CD8-positive, alpha-beta memory T cell (primary cell): ENCODE results near the gene CNBP. TPM values are rescaled to one million over a fixed set of nuclear protein-coding genes. Genes with fewer than 3 reads are reported as not detected.

Source experiments
- CTCF ChIA-PET: fragments of 350-600 bp; sonication (Branson Sonifier 250); formaldehyde crosslinking; loops from one replicate; lab custom pipeline; 2021; ENCODE audit warnings: antibody characterized with exemption; lab: Charles Lee
- POLR2A ChIA-PET: fragments of 350-600 bp; sonication (Branson Sonifier 250); formaldehyde crosslinking; loops from one replicate; lab custom pipeline; 2021; ENCODE audit warnings: antibody characterized with exemption; lab: Charles Lee
- DNase-seq, 5 donors: peaks; one replicate each; pipeline versions ENCODE4 v3.0.0 to v3.0.0-alpha.2; 2020 to 2022; ENCODE audit warnings: mixed read lengths in 1 of 5
- H3K27ac ChIP-seq: one replicate; pipeline ENCODE4 v1.7.0; 2013; ENCODE audit warnings: low read depth, mild to moderate bottlenecking, low read length, moderate library complexity
- H3K27me3 ChIP-seq: 2 replicates; pipeline ENCODE4 v1.7.0; 2013; ENCODE audit warnings: low read length, mild to moderate bottlenecking; ENCODE audit not compliant: insufficient read depth, poor library complexity, severe bottlenecking
- H3K36me3 ChIP-seq: 2 replicates; pipeline ENCODE4 v1.7.0; 2013; ENCODE audit warnings: mild to moderate bottlenecking, low read length, moderate library complexity; ENCODE audit not compliant: insufficient read depth
- H3K4me1 ChIP-seq: 2 replicates; pipeline ENCODE4 v1.7.0; 2013; ENCODE audit warnings: mild to moderate bottlenecking, low read length, moderate library complexity; ENCODE audit not compliant: insufficient read depth
- H3K4me3 ChIP-seq: 2 replicates; pipeline ENCODE4 v1.7.0; 2013; ENCODE audit warnings: mild to moderate bottlenecking, low read length
- H3K9me3 ChIP-seq: 2 replicates; pipeline ENCODE4 v1.7.0; 2013; ENCODE audit warnings: mild to moderate bottlenecking, low read length
- H3K27ac Mint-ChIP-seq, 8 donors: one replicate each; pipeline ENCODE4 v1.8.0; 2020 to 2021; ENCODE audit warnings: mixed read lengths in 8 of 8, mild to moderate bottlenecking in 6 of 8, inconsistent platforms in 3 of 8, moderate library complexity in 3 of 8
- H3K27me3 Mint-ChIP-seq, 2 donors: one replicate each; pipeline ENCODE4 v1.8.0; 2020 to 2021; ENCODE audit warnings: mixed read lengths in 2 of 2, mild to moderate bottlenecking in 1 of 2, moderate library complexity in 1 of 2
- H3K36me3 Mint-ChIP-seq, 3 donors: one replicate each; pipeline ENCODE4 v1.8.0; 2020 to 2021; ENCODE audit warnings: mixed read lengths in 3 of 3, inconsistent platforms in 1 of 3, mild to moderate bottlenecking in 1 of 3
- H3K4me1 Mint-ChIP-seq, 3 donors: one replicate each; pipeline ENCODE4 v1.8.0; 2020 to 2021; ENCODE audit warnings: mixed read lengths in 3 of 3, inconsistent platforms in 1 of 3, mild to moderate bottlenecking in 1 of 3
- H3K4me3 Mint-ChIP-seq, 7 donors: one replicate each; pipeline ENCODE4 v1.8.0; 2020 to 2021; ENCODE audit warnings: mixed read lengths in 7 of 7, mild to moderate bottlenecking in 6 of 7, moderate library complexity in 4 of 7, inconsistent platforms in 2 of 7
- H3K9me3 Mint-ChIP-seq, 5 donors: one replicate each; pipeline ENCODE4 v1.8.0; 2020 to 2022; ENCODE audit warnings: mixed read lengths in 5 of 5, mild to moderate bottlenecking in 3 of 5, moderate library complexity in 2 of 5, inconsistent platforms in 1 of 5
- polyA plus RNA-seq: library from polyadenylated mRNA; unstranded; fragments of 300-500 nt; fragmentation: Illumina TruSeq; gene quantifications from one replicate; pipeline ENCODE4 v1.2.3, GENCODE V29; 2021
- total RNA-seq, 2 experiments: library from RNA; stranded (reverse); gene quantifications; one replicate each; pipeline ENCODE4 v1.2.3, GENCODE V29; 2021

Gene CNBP
- total and polyA plus RNA-seq, 3 experiments from 2014 or later = 474 to 931 (median 487) TPM

- Histone ChIP-seq H3K36me3 (no peaks in the 10 kb centered on the region), H3K4me1 (peaks cover 16% of the 10 kb centered on the region), H3K27me3 (no peaks in the 10 kb centered on the region), H3K27ac (no peak overlapping the region), H3K4me3 (no peak overlapping the region), H3K9me3 (no peaks in the 10 kb centered on the region)
- CTCF ChIA-PET = interaction anchor here (1.8 to 10.1 kb wide), 3 partner anchors 39 to 153 kb away, joined by 6 to 77 read pairs (median 23); no protein-coding TSS in a partner anchor
- peak in 2 of 5 donors; percentile 24 to 28 for DNase-seq
- H3K36me3 Mint-ChIP-seq = peaks cover 0 to 32% (median 3%) of the 10 kb centered on the region in 3 donors
- H3K9me3 Mint-ChIP-seq = no peaks in the 10 kb centered on the region
- H3K27me3 Mint-ChIP-seq = no peaks in the 10 kb centered on the region
- peak overlapping the region; percentile 75 to 94 (median 89) for H3K27ac Mint-ChIP-seq
- H3K4me1 Mint-ChIP-seq = peaks cover 32 to 41% (median 33%) of the 10 kb centered on the region in 3 donors
- H3K4me3 Mint-ChIP-seq = peak overlapping the region; percentile 26 to 87 (median 64)
- POLR2A ChIA-PET = interaction anchor here (1.4 to 4.1 kb wide), 2 partner anchors 58 to 70 kb away, joined by 5 to 32 read pairs; partner anchors contain the start of gene CNBP
Observed at GRCh38 chr3:129123314-129124060, 60.2 kb downstream of the CNBP start.

GRCh38 chr3:129122412-129123011 lies 61.2 kb downstream of the CNBP start:
- peak overlapping the region; percentile 75 to 94 (median 89) for H3K27ac Mint-ChIP-seq
- H3K4me1 ChIP-seq = peaks cover 26% of the 10 kb centered on the region
- peak overlapping the region; percentile 64 to 87 (median 79) for H3K4me3 Mint-ChIP-seq
- H3K36me3 ChIP-seq = peaks cover under 1% of the 10 kb centered on the region
- H3K4me3 ChIP-seq = no peak overlapping the region
- no peaks in the 10 kb centered on the region for H3K27me3 ChIP-seq
- no peaks in the 10 kb centered on the region for H3K9me3 Mint-ChIP-seq
- peaks cover 0 to 31% (median 7%) of the 10 kb centered on the region in 3 donors for H3K36me3 Mint-ChIP-seq
- H3K27ac ChIP-seq = no peak overlapping the region
- ChIA-PET POLR2A (interaction anchor here (0.6 to 4.1 kb wide), 5 partner anchors 11 to 193 kb away, joined by 3 to 32 read pairs (median 5); partner anchors contain the start of gene CNBP), CTCF (interaction anchor here (0.9 to 10.1 kb wide), 7 partner anchors 40 to 152 kb away, joined by 3 to 77 read pairs (median 4); no protein-coding TSS in a partner anchor)
- no peaks in the 10 kb centered on the region for H3K9me3 ChIP-seq
- no peak for DNase-seq
- no peaks in the 10 kb centered on the region for H3K27me3 Mint-ChIP-seq
- peaks cover 42 to 50% (median 43%) of the 10 kb centered on the region in 3 donors for H3K4me1 Mint-ChIP-seq

- H3K9me3 ChIP-seq = no peaks in the 10 kb centered on the region
- no peaks in the 10 kb centered on the region for H3K27me3 ChIP-seq
- peak within 1 kb of the TSS; percentile 83 to 95 (median 90) for H3K4me3 Mint-ChIP-seq
- H3K27me3 Mint-ChIP-seq = no peaks in the 10 kb centered on the region
- CTCF ChIA-PET = interaction anchor here (0.6 to 10.1 kb wide), 9 partner anchors 26 to 151 kb away, joined by 3 to 77 read pairs (median 4); no protein-coding TSS in a partner anchor
- no peaks in the 10 kb centered on the region for H3K9me3 Mint-ChIP-seq
- peak within 1 kb of the TSS; percentile 87 to 98 (median 98) for H3K27ac Mint-ChIP-seq
- peaks cover 0 to 33% (median 10%) of the 10 kb centered on the region in 3 donors for H3K36me3 Mint-ChIP-seq
- H3K4me1 ChIP-seq = peaks cover 32% of the 10 kb centered on the region
- peak within 1 kb of the TSS; percentile 93 for H3K4me3 ChIP-seq
- DNase-seq = peak; percentile 86 to 94 (median 86)
- peaks cover 3% of the 10 kb centered on the region for H3K36me3 ChIP-seq
- POLR2A ChIA-PET = interaction anchor here (0.6 to 4.1 kb wide), 11 partner anchors 10 to 194 kb away, joined by 3 to 32 read pairs (median 5); partner anchors contain the start of genes CFAP92, CNBP and COPG1
- H3K4me1 Mint-ChIP-seq = peaks cover 48 to 53% (median 49%) of the 10 kb centered on the region in 3 donors
- peak within 1 kb of the TSS; percentile 80 for H3K27ac ChIP-seq
Observed at GRCh38 chr3:129121792-129122411, 61.8 kb downstream of the CNBP start, which contains the start of gene RAB43. TSS of gene RAB43 (minus strand) at chr3:129121804. CDS start at chr3:129121489, 315 bp downstream.

GRCh38 chr3:129121016-129121791 lies 62.5 kb downstream of the CNBP start:
- peak overlapping the region; percentile 93 for H3K4me3 ChIP-seq
- peaks cover 39% of the 10 kb centered on the region for H3K4me1 ChIP-seq
- no peaks in the 10 kb centered on the region for H3K27me3 ChIP-seq
- no peaks in the 10 kb centered on the region for H3K9me3 Mint-ChIP-seq
- CTCF ChIA-PET = interaction anchor here (0.6 to 10.1 kb wide), 14 partner anchors 20 to 150 kb away, joined by 3 to 77 read pairs (median 4); partner anchors contain the start of gene COPG1
- peaks cover 0 to 37% (median 8%) of the 10 kb centered on the region in 3 donors for H3K36me3 Mint-ChIP-seq
- H3K27me3 Mint-ChIP-seq = no peaks in the 10 kb centered on the region
- peak overlapping the region; percentile 80 for H3K27ac ChIP-seq
- DNase-seq = peak in 4 of 5 donors; percentile 8 to 71 (median 48)
- H3K4me3 Mint-ChIP-seq = peak overlapping the region; percentile 83 to 95 (median 90)
- POLR2A ChIA-PET = interaction anchor here (0.6 to 4.1 kb wide), 18 partner anchors 9 to 242 kb away, joined by 3 to 32 read pairs (median 4); partner anchors contain the start of genes ACAD9, CFAP92, CNBP and COPG1
- H3K27ac Mint-ChIP-seq = peak overlapping the region; percentile 81 to 98 (median 98)
- H3K36me3 ChIP-seq = peaks cover 3% of the 10 kb centered on the region
- H3K4me1 Mint-ChIP-seq = peaks cover 54 to 60% (median 56%) of the 10 kb centered on the region in 3 donors
- H3K9me3 ChIP-seq = no peaks in the 10 kb centered on the region

- Mint-ChIP-seq H3K9me3 (no peaks in the 10 kb centered on the region), H3K27me3 (no peaks in the 10 kb centered on the region), H3K36me3 (peaks cover 0 to 42% (median 7%) of the 10 kb centered on the region in 3 donors), H3K27ac (peak overlapping the region; percentile 87 to 98 (median 96)), H3K4me1 (peaks cover 60 to 65% (median 62%) of the 10 kb centered on the region in 3 donors), H3K4me3 (peak overlapping the region; percentile 83 to 95 (median 90))
- CTCF ChIA-PET = interaction anchor here (0.7 to 10.1 kb wide), 12 partner anchors 19 to 196 kb away, joined by 3 to 77 read pairs (median 4); partner anchors contain the start of gene COPG1
- H3K27me3 ChIP-seq = no peaks in the 10 kb centered on the region
- POLR2A ChIA-PET = interaction anchor here (0.6 to 4.1 kb wide), 16 partner anchors 9 to 241 kb away, joined by 3 to 32 read pairs (median 4); partner anchors contain the start of genes ACAD9, CFAP92, CNBP and COPG1
- H3K36me3 ChIP-seq = peaks cover 3% of the 10 kb centered on the region
- peaks cover 45% of the 10 kb centered on the region for H3K4me1 ChIP-seq
- DNase-seq = peak; percentile 81 to 94 (median 93)
- no peaks in the 10 kb centered on the region for H3K9me3 ChIP-seq
- H3K4me3 ChIP-seq = peak overlapping the region; percentile 93
- peak overlapping the region; percentile 80 for H3K27ac ChIP-seq
Observed at GRCh38 chr3:129120254-129121004, 63.3 kb downstream of the CNBP start.

- H3K4me3 ChIP-seq = peak overlapping the region; percentile 93
- ChIA-PET POLR2A (interaction anchor here (1.1 to 3.3 kb wide), 6 partner anchors 12 to 104 kb away, joined by 3 to 16 read pairs (median 8); no protein-coding TSS in a partner anchor), CTCF (interaction anchor here (0.8 to 10.1 kb wide), 9 partner anchors 10 to 197 kb away, joined by 3 to 77 read pairs (median 5); partner anchors contain the start of gene CNBP)
- no peaks in the 10 kb centered on the region for H3K27me3 ChIP-seq
- no peaks in the 10 kb centered on the region for H3K9me3 ChIP-seq
- H3K36me3 ChIP-seq = peaks cover 7% of the 10 kb centered on the region
- peaks cover 65 to 72% (median 68%) of the 10 kb centered on the region in 3 donors for H3K4me1 Mint-ChIP-seq
- peaks cover 52% of the 10 kb centered on the region for H3K4me1 ChIP-seq
- peaks cover 0 to 48% (median 7%) of the 10 kb centered on the region in 3 donors for H3K36me3 Mint-ChIP-seq
- peak overlapping the region; percentile 83 to 95 (median 90) for H3K4me3 Mint-ChIP-seq
- no peaks in the 10 kb centered on the region for H3K27me3 Mint-ChIP-seq
- no peaks in the 10 kb centered on the region for H3K9me3 Mint-ChIP-seq
- no peak for DNase-seq
- peak overlapping the region; percentile 60 for H3K27ac ChIP-seq
- peak overlapping the region; percentile 88 to 98 (median 96) for H3K27ac Mint-ChIP-seq
Observed at GRCh38 chr3:129119365-129120100, 64.2 kb downstream of the CNBP start.
